Nephron (organoid): Measurements from ENCODE around the gene WIPF3.

ENCODE experiments used
- H3K27ac Mint-ChIP-seq, 3 experiments: 2 replicates each; pipeline ENCODE4 v1.8.0; 2020; ENCODE audit warnings: mixed read lengths in 3 of 3, mild to moderate bottlenecking in 2 of 3, moderate library complexity in 1 of 3
- H3K27me3 Mint-ChIP-seq: 2 replicates; pipeline ENCODE4 v1.8.0; 2021; ENCODE audit warnings: low read depth, mild to moderate bottlenecking, moderate library complexity, mixed read lengths
- H3K36me3 Mint-ChIP-seq: 2 replicates; pipeline ENCODE4 v1.8.0; 2020; ENCODE audit warnings: low read depth, mixed read lengths
- H3K4me1 Mint-ChIP-seq: 2 replicates; pipeline ENCODE4 v1.8.0; 2020; ENCODE audit warnings: mixed read lengths
- H3K4me3 Mint-ChIP-seq, 3 experiments: 2 replicates each; pipeline ENCODE4 v1.8.0; 2020; ENCODE audit warnings: mild to moderate bottlenecking in 3 of 3, mixed read lengths in 3 of 3, moderate library complexity in 2 of 3
- H3K9me3 Mint-ChIP-seq: 2 replicates; pipeline ENCODE4 v1.8.0; 2020; ENCODE audit warnings: mixed read lengths
- CTCF ChIP-seq, 3 experiments: fragments of 200-600 bp; sonication (generic); IDR thresholded peaks; one replicate each; pipeline ENCODE4 v1.5.0; 2021; ENCODE audit warnings: antibody characterized with exemption in 3 of 3; ENCODE audit not compliant: unreplicated experiment in 3 of 3

The WIPF3 gene

GRCh38 chr7:29953726-29954347, 147.5 kb downstream of the WIPF3 start:
- Mint-ChIP-seq H3K36me3 (peaks cover 76% of the 10 kb centered on the region), H3K4me3 (no peak overlapping the region), H3K4me1 (peaks cover 21% of the 10 kb centered on the region), H3K27me3 (peaks cover 3% of the 10 kb centered on the region), H3K27ac (no peak overlapping the region), H3K9me3 (no peaks in the 10 kb centered on the region)
- TF ChIP-seq CTCF (IDR thresholded peaks at IDR 0.05; ENCODE audit: unreplicated experiment in 3 of 3): no peak

- H3K27ac Mint-ChIP-seq: no peak overlapping the region
- peaks cover 84% of the 10 kb centered on the region for H3K36me3 Mint-ChIP-seq
- H3K27me3 Mint-ChIP-seq: peaks cover 4% of the 10 kb centered on the region
- no peak for TF ChIP-seq CTCF (IDR thresholded peaks at IDR 0.05; ENCODE audit: unreplicated experiment in 3 of 3)
- no peak overlapping the region for H3K4me3 Mint-ChIP-seq
- H3K4me1 Mint-ChIP-seq: peaks cover 22% of the 10 kb centered on the region
- H3K9me3 Mint-ChIP-seq: no peaks in the 10 kb centered on the region
These were observed 148.9 kb downstream of the WIPF3 start for GRCh38 chr7:29955075-29955792.

- Mint-ChIP-seq H3K36me3 (peaks cover 85% of the 10 kb centered on the region), H3K4me3 (no peak overlapping the region), H3K9me3 (no peaks in the 10 kb centered on the region), H3K27me3 (peaks cover 4% of the 10 kb centered on the region), H3K4me1 (peaks cover 22% of the 10 kb centered on the region), H3K27ac (peak overlapping the region in 1 of 3 experiments; percentile 32)
- no peak for TF ChIP-seq CTCF (IDR thresholded peaks at IDR 0.05; ENCODE audit: unreplicated experiment in 3 of 3)
These were observed 149.6 kb downstream of the WIPF3 start for GRCh38 chr7:29955799-29956486.

- TF ChIP-seq CTCF (IDR thresholded peaks at IDR 0.05; ENCODE audit: unreplicated experiment in 3 of 3): no peak
- H3K4me3 Mint-ChIP-seq: no peak overlapping the region
- peaks cover 80% of the 10 kb centered on the region for H3K36me3 Mint-ChIP-seq
- H3K27ac Mint-ChIP-seq: peak overlapping the region in 1 of 3 experiments; percentile 32
- peaks cover 4% of the 10 kb centered on the region for H3K27me3 Mint-ChIP-seq
- peaks cover 22% of the 10 kb centered on the region for H3K4me1 Mint-ChIP-seq
- H3K9me3 Mint-ChIP-seq: no peaks in the 10 kb centered on the region
These were observed 150.2 kb downstream of the WIPF3 start for GRCh38 chr7:29956487-29956836.

- H3K4me1 Mint-ChIP-seq: peaks cover 22% of the 10 kb centered on the region
- H3K27me3 Mint-ChIP-seq: peaks cover 4% of the 10 kb centered on the region
These were observed 151.4 kb downstream of the WIPF3 start for GRCh38 chr7:29957521-29958310.

More at GRCh38 chr7:29957521-29958310, 151.4 kb downstream of the WIPF3 start:
- Mint-ChIP-seq H3K9me3 (no peaks in the 10 kb centered on the region), H3K27ac (no peak overlapping the region), H3K36me3 (peaks cover 75% of the 10 kb centered on the region), H3K4me3 (no peak overlapping the region)
- TF ChIP-seq CTCF (IDR thresholded peaks at IDR 0.05; ENCODE audit: unreplicated experiment in 3 of 3): no peak
